Measurements from ENCODE around the gene CDCA5. TPM values are rescaled to one million over a fixed set of nuclear protein-coding genes. Genes with fewer than 3 reads are reported as not detected.

CDCA5 gene
- total RNA-seq, 5 donors from 2014 or later (not counting 1 experiment from before 2014, with no cell fraction given): 1.2 to 4.2 (median 1.7) TPM

GRCh38 chr11:65100674-65101350, 17.0 kb upstream of the CDCA5 start:
- CTCF ChIA-PET: interaction anchor here in 1 of 2 donors (0.6 to 0.9 kb wide), 3 partner anchors 12 to 364 kb away, joined by 4 to 5 read pairs (median 5); no protein-coding TSS in a partner anchor
- no peak overlapping the region for H3K27ac Mint-ChIP-seq
- peaks cover 7 to 18% of the 10 kb centered on the region in 2 experiments for H3K4me1 ChIP-seq (ENCODE audit: control insufficient read depth in 1 of 2, extremely low read depth in 1 of 2, insufficient read depth in 2 of 2, low read length in 2 of 2)
- ATAC-seq (replicated peaks in 1 of 4): no peak
- peaks cover 28% of the 10 kb centered on the region for H3K36me3 Mint-ChIP-seq
- 100% methylated on average over 2 of the region's 6 CpGs for WGBS (ENCODE audit: insufficient coverage)
- no peaks in the 10 kb centered on the region for H3K27me3 Mint-ChIP-seq
- peaks cover 16 to 40% (median 28%) of the 10 kb centered on the region in 3 donors for H3K4me1 Mint-ChIP-seq
- H3K9me3 Mint-ChIP-seq: no peaks in the 10 kb centered on the region
- H3K27ac ChIP-seq (ENCODE audit: low read length): no peak overlapping the region
- no peaks in the 10 kb centered on the region for H3K27me3 ChIP-seq (replicated peaks in 1 of 2; ENCODE audit: control insufficient read depth in 2 of 2, extremely low read depth in 1 of 2, insufficient read depth in 2 of 2, low read length in 1 of 2)
- POLR2A ChIA-PET: no interaction called here
- no peak overlapping the region for H3K4me3 Mint-ChIP-seq
- H3K4me3 ChIP-seq (ENCODE audit: control insufficient read depth in 1 of 2, extremely low read depth in 1 of 2, low read length in 1 of 2): no peak overlapping the region
- DNase-seq: no peak
- peaks cover 1 to 33% of the 10 kb centered on the region in 2 donors for H3K36me3 ChIP-seq (ENCODE audit: control insufficient read depth in 2 of 2, extremely low read depth in 1 of 2, insufficient read depth in 1 of 2, low read length in 1 of 2)
- no peaks in the 10 kb centered on the region for H3K9me3 ChIP-seq

DNA sequence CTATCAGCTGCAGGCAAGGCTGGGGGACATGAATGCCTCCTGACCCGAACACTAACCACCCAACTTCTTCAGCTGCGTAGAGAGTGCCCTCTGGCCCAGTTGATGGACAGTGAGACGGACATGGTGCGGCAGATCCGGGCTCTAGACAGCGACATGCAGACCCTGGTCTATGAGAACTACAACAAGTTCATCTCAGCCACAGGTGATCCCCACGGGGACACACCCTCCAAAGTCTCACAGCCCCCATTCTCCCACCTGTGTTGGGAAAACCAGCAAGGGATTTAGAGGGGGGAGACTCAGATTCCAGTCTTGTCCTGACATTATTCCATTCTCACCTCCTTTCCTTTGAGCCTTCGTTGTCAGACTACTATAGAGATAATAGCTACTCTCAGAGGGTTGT, 13.1 kb upstream of the CDCA5 start:
- H3K27me3 Mint-ChIP-seq: no peaks in the 10 kb centered on the region
- DNase-seq (no peak), ATAC-seq (replicated peaks in 1 of 4) (no peak)
- WGBS (ENCODE audit: insufficient coverage): 40% methylated on average over 2 of the region's 8 CpGs
- H3K27ac Mint-ChIP-seq: peak overlapping the region in 1 of 2 donors; percentile 94
- H3K36me3 ChIP-seq (ENCODE audit: control insufficient read depth in 2 of 2, extremely low read depth in 1 of 2, insufficient read depth in 1 of 2, low read length in 1 of 2): peaks cover 0 to 19% of the 10 kb centered on the region in 2 donors
- ChIA-PET POLR2A (no interaction called here), CTCF (interaction anchor here in 1 of 2 donors (0.6 kb wide), 1 partner anchor 138 kb away, joined by 5 read pairs; no protein-coding TSS in a partner anchor)
- H3K9me3 Mint-ChIP-seq: no peaks in the 10 kb centered on the region
- peak overlapping the region; percentile 81 to 93 (median 85) for H3K4me3 Mint-ChIP-seq
- peak overlapping the region; percentile 83 for H3K27ac ChIP-seq (ENCODE audit: low read length)
- peak overlapping the region; percentile 39 to 78 for H3K4me3 ChIP-seq (ENCODE audit: control insufficient read depth in 1 of 2, extremely low read depth in 1 of 2, low read length in 1 of 2)
- peaks cover 13 to 24% (median 23%) of the 10 kb centered on the region in 3 donors for H3K4me1 Mint-ChIP-seq
- no peaks in the 10 kb centered on the region for H3K27me3 ChIP-seq (replicated peaks in 1 of 2; ENCODE audit: control insufficient read depth in 2 of 2, extremely low read depth in 1 of 2, insufficient read depth in 2 of 2, low read length in 1 of 2)
- H3K4me1 ChIP-seq (ENCODE audit: control insufficient read depth in 1 of 2, extremely low read depth in 1 of 2, insufficient read depth in 2 of 2, low read length in 2 of 2): peaks cover 7 to 22% of the 10 kb centered on the region in 2 experiments
- peaks cover 17% of the 10 kb centered on the region for H3K36me3 Mint-ChIP-seq
- H3K9me3 ChIP-seq: no peaks in the 10 kb centered on the region

DNA sequence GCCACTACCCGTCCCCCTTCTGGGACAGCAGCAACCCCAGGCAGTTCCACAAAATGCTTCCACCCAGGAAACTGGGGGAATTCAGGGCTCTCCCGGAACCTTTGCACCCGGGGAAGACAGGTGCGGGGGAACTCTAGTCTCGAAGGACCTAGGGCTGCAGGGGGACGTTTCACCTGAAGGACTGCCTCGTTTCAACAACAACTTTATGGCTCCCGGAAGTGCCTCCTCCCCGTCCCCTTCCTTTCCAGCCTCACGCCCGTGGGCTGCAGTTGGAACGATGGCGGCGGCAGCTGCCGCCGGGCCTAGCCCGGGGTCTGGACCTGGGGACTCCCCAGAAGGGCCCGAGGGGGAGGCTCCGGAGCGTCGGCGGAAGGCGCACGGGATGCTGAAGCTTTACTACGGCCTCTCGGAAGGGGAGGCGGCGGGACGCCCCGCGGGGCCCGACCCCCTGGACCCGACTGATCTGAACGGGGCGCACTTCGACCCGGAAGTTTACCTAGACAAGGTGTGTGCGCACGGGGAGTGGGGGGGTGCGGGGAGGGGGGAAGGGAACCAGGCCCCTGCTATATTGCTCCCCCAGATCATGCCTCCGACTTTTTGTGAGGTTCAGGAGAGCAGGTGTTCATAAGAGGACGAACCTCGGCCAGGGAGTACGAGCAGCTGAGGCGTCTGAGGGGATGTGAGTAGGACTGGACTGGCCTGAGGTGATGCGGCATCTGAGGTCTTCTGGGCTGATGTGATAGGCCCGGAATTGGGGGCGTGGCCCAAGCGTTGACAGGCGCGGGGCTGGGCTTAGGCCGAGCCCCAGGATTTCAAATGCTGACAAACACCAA, 12.3 kb upstream of the CDCA5 start, which contains the start of gene VPS51:
Gene VPS51, plus strand, starts transcription at position 241 of the 833 bp plus-strand sequence. Its CDS starts 37 bp downstream, at position 278.
- ATAC-seq (replicated peaks in 1 of 4): peak; percentile 86 to 88 (median 86)

GRCh38 chr11:65095427-65095826, 11.6 kb upstream of the CDCA5 start:
- Mint-ChIP-seq H3K4me3 (peak overlapping the region; percentile 81 to 93 (median 85)), H3K27ac (peak overlapping the region; percentile 92 to 94), H3K9me3 (no peaks in the 10 kb centered on the region), H3K27me3 (no peaks in the 10 kb centered on the region), H3K36me3 (peaks cover 12% of the 10 kb centered on the region), H3K4me1 (peaks cover 13 to 24% (median 23%) of the 10 kb centered on the region in 3 donors)
- Histone ChIP-seq H3K36me3 (ENCODE audit: control insufficient read depth in 2 of 2, extremely low read depth in 1 of 2, insufficient read depth in 1 of 2, low read length in 1 of 2) (peaks cover 0 to 16% of the 10 kb centered on the region in 2 donors), H3K27ac (ENCODE audit: low read length) (no peak overlapping the region), H3K4me1 (ENCODE audit: control insufficient read depth in 1 of 2, extremely low read depth in 1 of 2, insufficient read depth in 2 of 2, low read length in 2 of 2) (peaks cover 7 to 22% of the 10 kb centered on the region in 2 experiments), H3K4me3 (ENCODE audit: control insufficient read depth in 1 of 2, extremely low read depth in 1 of 2, low read length in 1 of 2) (no peak overlapping the region), H3K9me3 (no peaks in the 10 kb centered on the region), H3K27me3 (replicated peaks in 1 of 2; ENCODE audit: control insufficient read depth in 2 of 2, extremely low read depth in 1 of 2, insufficient read depth in 2 of 2, low read length in 1 of 2) (no peaks in the 10 kb centered on the region)
- POLR2A ChIA-PET: interaction anchor here in 1 of 2 donors (0.7 kb wide), 1 partner anchor 26 kb away, joined by 3 read pairs; the partner anchor contains the start of genes FAU and MRPL49
- DNase-seq (no peak), ATAC-seq (replicated peaks in 1 of 4) (no peak)
- WGBS (ENCODE audit: insufficient coverage): 92% methylated on average over 22 of the region's 22 CpGs
- CTCF ChIA-PET: interaction anchor here in 1 of 2 donors (1.1 kb wide), 1 partner anchor 15 kb away, joined by 3 read pairs; no protein-coding TSS in a partner anchor

More for the DNA sequence above, 12.3 kb upstream of the CDCA5 start, which contains the start of gene VPS51:
- H3K9me3 ChIP-seq: no peaks in the 10 kb centered on the region
- Mint-ChIP-seq H3K36me3 (peaks cover 16% of the 10 kb centered on the region), H3K4me1 (peaks cover 13 to 24% (median 23%) of the 10 kb centered on the region in 3 donors), H3K27me3 (no peaks in the 10 kb centered on the region), H3K4me3 (peak within 1 kb of the TSS; percentile 81 to 93 (median 85)), H3K27ac (peak within 1 kb of the TSS; percentile 92 to 94), H3K9me3 (no peaks in the 10 kb centered on the region)
- peak within 1 kb of the TSS; percentile 83 for H3K27ac ChIP-seq (ENCODE audit: low read length)
- 1% methylated on average over 44 of the region's 52 CpGs for WGBS (ENCODE audit: insufficient coverage)
- H3K4me3 ChIP-seq (ENCODE audit: control insufficient read depth in 1 of 2, extremely low read depth in 1 of 2, low read length in 1 of 2): peak within 1 kb of the TSS; percentile 39 to 78
- CTCF ChIA-PET: interaction anchor here in 1 of 2 donors (0.6 kb wide), 2 partner anchors 137 to 224 kb away, joined by 3 to 5 read pairs; no protein-coding TSS in a partner anchor
- peaks cover 0 to 18% of the 10 kb centered on the region in 2 donors for H3K36me3 ChIP-seq (ENCODE audit: control insufficient read depth in 2 of 2, extremely low read depth in 1 of 2, insufficient read depth in 1 of 2, low read length in 1 of 2)
- H3K27me3 ChIP-seq (replicated peaks in 1 of 2; ENCODE audit: control insufficient read depth in 2 of 2, extremely low read depth in 1 of 2, insufficient read depth in 2 of 2, low read length in 1 of 2): no peaks in the 10 kb centered on the region
- peak; percentile 72 to 93 (median 82) for DNase-seq
- H3K4me1 ChIP-seq (ENCODE audit: control insufficient read depth in 1 of 2, extremely low read depth in 1 of 2, insufficient read depth in 2 of 2, low read length in 2 of 2): peaks cover 7 to 22% of the 10 kb centered on the region in 2 experiments
- POLR2A ChIA-PET: interaction anchor here in 1 of 2 donors (0.7 kb wide), 1 partner anchor 26 kb away, joined by 3 read pairs; the partner anchor contains the start of genes FAU and MRPL49

- Mint-ChIP-seq H3K9me3 (no peaks in the 10 kb centered on the region), H3K4me1 (peaks cover 5 to 7% (median 5%) of the 10 kb centered on the region in 3 donors), H3K27me3 (no peaks in the 10 kb centered on the region), H3K36me3 (peaks cover 19% of the 10 kb centered on the region), H3K4me3 (no peak overlapping the region), H3K27ac (peak overlapping the region in 1 of 2 donors; percentile 34)
- no peak overlapping the region for H3K4me3 ChIP-seq (ENCODE audit: control insufficient read depth in 1 of 2, extremely low read depth in 1 of 2, low read length in 1 of 2)
- H3K4me1 ChIP-seq (ENCODE audit: control insufficient read depth in 1 of 2, extremely low read depth in 1 of 2, insufficient read depth in 2 of 2, low read length in 2 of 2): peaks cover 0 to 3% of the 10 kb centered on the region in 2 experiments
- H3K27me3 ChIP-seq (replicated peaks in 1 of 2; ENCODE audit: control insufficient read depth in 2 of 2, extremely low read depth in 1 of 2, insufficient read depth in 2 of 2, low read length in 1 of 2): no peaks in the 10 kb centered on the region
- H3K36me3 ChIP-seq (ENCODE audit: control insufficient read depth in 2 of 2, extremely low read depth in 1 of 2, insufficient read depth in 1 of 2, low read length in 1 of 2): peaks cover 15 to 34% of the 10 kb centered on the region in 2 donors
- WGBS (ENCODE audit: insufficient coverage): 93% methylated on average over 3 of the region's 4 CpGs
- ChIA-PET CTCF (no interaction called here), POLR2A (no interaction called here)
- ATAC-seq (replicated peaks in 1 of 4) (no peak), DNase-seq (no peak)
- no peak overlapping the region for H3K27ac ChIP-seq (ENCODE audit: low read length)
- H3K9me3 ChIP-seq: no peaks in the 10 kb centered on the region
These were observed 6.8 kb upstream of the CDCA5 start for GRCh38 chr11:65090628-65091027.

DNA sequence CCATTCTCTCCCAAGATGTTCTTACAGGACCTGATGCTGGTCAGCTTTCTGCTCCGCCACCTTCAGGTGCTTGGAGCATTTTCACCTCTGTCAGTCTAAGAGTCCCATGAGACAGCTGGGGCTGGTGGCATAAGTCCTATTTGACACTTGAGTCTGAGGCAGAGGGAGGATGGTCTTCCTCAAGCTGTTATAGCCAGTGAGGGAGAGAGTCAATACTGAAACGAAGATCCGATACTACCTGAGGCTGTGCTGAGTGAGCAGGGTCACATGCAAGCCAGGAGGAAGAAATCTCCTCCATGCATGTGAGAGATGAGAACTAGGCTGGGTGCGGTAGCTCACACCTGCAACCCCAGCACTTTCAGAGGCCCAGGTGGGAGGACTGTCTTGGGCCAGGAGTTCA, 5.8 kb upstream of the CDCA5 start:
- H3K27ac ChIP-seq (ENCODE audit: low read length): no peak overlapping the region
- POLR2A ChIA-PET: no interaction called here
- no peaks in the 10 kb centered on the region for H3K27me3 ChIP-seq (replicated peaks in 1 of 2; ENCODE audit: control insufficient read depth in 2 of 2, extremely low read depth in 1 of 2, insufficient read depth in 2 of 2, low read length in 1 of 2)
- WGBS (ENCODE audit: insufficient coverage): 100% methylated on average over 2 of the region's 4 CpGs
- ATAC-seq (replicated peaks in 1 of 4) (no peak), DNase-seq (no peak)
- peaks cover 14 to 15% (median 14%) of the 10 kb centered on the region in 3 donors for H3K4me1 Mint-ChIP-seq
- H3K4me3 Mint-ChIP-seq: no peak overlapping the region
- H3K36me3 Mint-ChIP-seq: peaks cover 20% of the 10 kb centered on the region
- H3K27ac Mint-ChIP-seq: no peak overlapping the region
- no peaks in the 10 kb centered on the region for H3K9me3 ChIP-seq
- no peak overlapping the region for H3K4me3 ChIP-seq (ENCODE audit: control insufficient read depth in 1 of 2, extremely low read depth in 1 of 2, low read length in 1 of 2)
- H3K4me1 ChIP-seq (ENCODE audit: control insufficient read depth in 1 of 2, extremely low read depth in 1 of 2, insufficient read depth in 2 of 2, low read length in 2 of 2): peaks cover 3 to 10% of the 10 kb centered on the region in 2 experiments
- peaks cover 15 to 38% of the 10 kb centered on the region in 2 donors for H3K36me3 ChIP-seq (ENCODE audit: control insufficient read depth in 2 of 2, extremely low read depth in 1 of 2, insufficient read depth in 1 of 2, low read length in 1 of 2)
- no peaks in the 10 kb centered on the region for H3K9me3 Mint-ChIP-seq
- no peaks in the 10 kb centered on the region for H3K27me3 Mint-ChIP-seq
- CTCF ChIA-PET: interaction anchor here in 1 of 2 donors (0.6 kb wide), 1 partner anchor 61 kb away, joined by 6 read pairs; no protein-coding TSS in a partner anchor
